HepG2 (cell line): ENCODE data around the gene HERC5. TPM values are rescaled to one million over a fixed set of nuclear protein-coding genes. Genes with fewer than 3 reads are reported as not detected.

Source experiments
- ARID3A ChIP-seq: IDR thresholded peaks from 2 replicates; pipeline ENCODE4 v1.6.1; 2012; ENCODE audit warnings: low read depth, low read length, improper control_type of control experiment
- ARNT2 ChIP-seq: sonication (generic); formaldehyde crosslinking; IDR thresholded peaks from 2 replicates; pipeline ENCODE4 v1.8.0; 2022; ENCODE audit warnings: mild to moderate bottlenecking, low read depth, missing genetic modification reagents, moderate library complexity
- DNMT1 ChIP-seq: sonication (generic); formaldehyde crosslinking; IDR thresholded peaks from 2 replicates; pipeline ENCODE4 v1.5.1; 2020; ENCODE audit warnings: mild to moderate bottlenecking, missing genetic modification reagents
- ETV6 ChIP-seq: sonication (generic); formaldehyde crosslinking; conservative IDR thresholded peaks from 2 replicates; pipeline ENCODE4 v1.4.0; 2020; ENCODE audit warnings: missing genetic modification reagents
- NR1H2 ChIP-seq: sonication (generic); formaldehyde crosslinking; IDR thresholded peaks from 2 replicates; pipeline ENCODE4 v1.8.1; 2022; ENCODE audit warnings: low read depth, missing genetic modification reagents, borderline replicate concordance
- RAD51 ChIP-seq: fragments of 450-650 bp; IDR thresholded peaks from 2 replicates; pipeline ENCODE4 v1.6.1; 2016; ENCODE audit warnings: borderline replicate concordance
- SP2 ChIP-seq: sonication (generic); formaldehyde crosslinking; IDR thresholded peaks from 2 replicates; pipeline ENCODE4 v1.5.1; 2020; ENCODE audit warnings: mild to moderate bottlenecking, missing genetic modification reagents
- THYN1 ChIP-seq: sonication (generic); formaldehyde crosslinking; IDR thresholded peaks from 2 replicates; pipeline ENCODE4 v1.8.1; 2023; ENCODE audit warnings: low read depth, mild to moderate bottlenecking, moderate library complexity, missing genetic modification reagents, borderline replicate concordance
- TMF1 ChIP-seq: sonication (generic); formaldehyde crosslinking; IDR thresholded peaks from 2 replicates; pipeline ENCODE4 v1.8.1; 2022; ENCODE audit warnings: low read depth, missing genetic modification reagents
- ZMAT3 ChIP-seq: sonication (generic); formaldehyde crosslinking; conservative IDR thresholded peaks from 2 replicates; pipeline ENCODE4 v1.7.0; 2021; ENCODE audit warnings: missing genetic modification reagents
- ZNF142 ChIP-seq: sonication (generic); formaldehyde crosslinking; IDR thresholded peaks from 2 replicates; pipeline ENCODE4 v1.4.0; 2020; ENCODE audit warnings: missing genetic modification reagents
- ZNF251 ChIP-seq: sonication (generic); formaldehyde crosslinking; IDR thresholded peaks from 2 replicates; pipeline ENCODE4 v1.9.0; 2021; ENCODE audit warnings: mild to moderate bottlenecking, missing genetic modification reagents
- ZNF274 ChIP-seq: sonication (generic); formaldehyde crosslinking; IDR thresholded peaks from 2 replicates; pipeline ENCODE4 v1.5.1; 2020; ENCODE audit warnings: mild to moderate bottlenecking, missing genetic modification reagents
- ZNF326 ChIP-seq: sonication (generic); formaldehyde crosslinking; IDR thresholded peaks from 2 replicates; pipeline ENCODE4 v1.4.0; 2020; ENCODE audit warnings: missing genetic modification reagents, borderline replicate concordance
- polyA plus RNA-seq, 8 experiments: library from polyadenylated mRNA; depleted of rRNA in 3 of 8; stranded (reverse) in 7 of 8; unstranded in 1 of 8; fragments of >200 nt; fragmentation: Illumina TruSeq in 4 of 8; extraction: Trizol in 4 of 8; gene quantifications; 2 replicates each; pipeline versions ENCODE4 v1.2.1 to v1.2.3, GENCODE V29; 2011 to 2016; ENCODE audit warnings: low read depth in 4 of 8, missing spikeins in 1 of 8, mixed read lengths in 1 of 8; ENCODE audit not compliant: insufficient read depth in 1 of 8
- total RNA-seq, 5 experiments: library from RNA; depleted of rRNA; stranded (reverse); fragments of >200 nt; fragmentation: Illumina TruSeq; extraction: Trizol; gene quantifications; 2 replicates each; pipeline ENCODE4 v1.2.3, GENCODE V29; 2016; ENCODE audit warnings: low read depth in 1 of 5
- TF ChIP-seq, protein P1 (sequence below): sonication (generic); formaldehyde crosslinking; IDR thresholded peaks from 2 replicates; pipeline ENCODE4 v1.9.0; 2021; ENCODE audit warnings: mild to moderate bottlenecking, missing genetic modification reagents

HERC5 gene
- total and polyA plus RNA-seq, 2 of the 13 experiments (the other 11 are each of a cell fraction or from before 2014, with no cell fraction given) = 0.13 to 0.33 TPM

DNA sequence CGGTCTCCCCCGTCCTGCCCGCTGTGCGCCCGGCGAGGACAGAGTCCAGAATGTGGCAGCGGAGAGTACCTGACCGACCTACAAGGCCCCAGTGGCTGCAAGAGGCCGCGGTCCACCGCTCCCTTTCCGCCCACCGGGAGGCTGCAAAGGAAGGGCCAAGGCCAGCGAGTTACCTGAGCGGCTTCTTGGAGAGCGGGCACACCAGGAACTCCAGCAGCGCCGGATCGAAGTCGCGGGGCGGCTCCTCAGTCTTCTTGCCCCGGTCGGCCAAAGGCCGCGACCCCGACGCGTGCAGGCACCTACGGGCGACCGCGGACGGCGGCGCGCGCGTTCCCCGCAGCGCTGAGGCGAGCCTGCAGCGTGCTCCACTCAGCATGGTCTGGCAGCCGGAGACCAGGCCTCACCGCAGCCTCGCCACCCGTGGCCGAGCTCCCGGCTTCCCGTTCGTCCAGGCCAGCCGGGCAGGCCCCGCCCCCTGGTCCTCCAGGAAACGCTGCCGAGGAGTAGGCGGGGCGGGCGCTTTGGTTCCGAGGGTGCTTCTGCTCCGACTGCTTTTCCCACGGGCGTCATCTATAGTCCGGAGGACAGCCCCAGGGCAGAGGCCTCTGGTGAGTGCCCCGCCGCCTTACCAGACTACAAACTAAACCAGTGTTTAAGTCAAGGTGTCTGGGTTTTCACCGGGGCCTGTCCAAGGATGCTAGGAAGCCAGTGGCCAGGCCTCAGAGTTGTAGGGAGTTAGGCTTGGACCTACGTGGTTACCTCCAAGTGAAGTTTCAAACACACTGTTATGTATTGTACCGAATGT lies 66.6 kb downstream of the HERC5 start, which contains the start of gene PYURF (continued):
- TF ChIP-seq ZNF142 (CRISPR knock-in tag) (peak; percentile 87), ARID3A (no peak), THYN1 (no peak), ZNF251 (no peak), DNMT1 (CRISPR knock-in tag) (peak; percentile 80; the same call in 1 of the 2 replicates), ZNF274 (CRISPR knock-in tag) (peak; percentile 93), SP2 (CRISPR knock-in tag) (peak; percentile 55; the same call in 1 of the 2 replicates), ARNT2 (CRISPR knock-in tag) (peak; percentile 90), ZNF326 (no peak), ZMAT3 (CRISPR knock-in tag) (peak; percentile 90; the same call in 1 of the 2 replicates), TMF1 (CRISPR knock-in tag) (peak; percentile 95), RAD51 (no peak), ETV6 (CRISPR knock-in tag) (peak; percentile 50; the same call in 1 of the 2 replicates), NR1H2 (peak; percentile 95)
- TF ChIP-seq, protein P1, sequence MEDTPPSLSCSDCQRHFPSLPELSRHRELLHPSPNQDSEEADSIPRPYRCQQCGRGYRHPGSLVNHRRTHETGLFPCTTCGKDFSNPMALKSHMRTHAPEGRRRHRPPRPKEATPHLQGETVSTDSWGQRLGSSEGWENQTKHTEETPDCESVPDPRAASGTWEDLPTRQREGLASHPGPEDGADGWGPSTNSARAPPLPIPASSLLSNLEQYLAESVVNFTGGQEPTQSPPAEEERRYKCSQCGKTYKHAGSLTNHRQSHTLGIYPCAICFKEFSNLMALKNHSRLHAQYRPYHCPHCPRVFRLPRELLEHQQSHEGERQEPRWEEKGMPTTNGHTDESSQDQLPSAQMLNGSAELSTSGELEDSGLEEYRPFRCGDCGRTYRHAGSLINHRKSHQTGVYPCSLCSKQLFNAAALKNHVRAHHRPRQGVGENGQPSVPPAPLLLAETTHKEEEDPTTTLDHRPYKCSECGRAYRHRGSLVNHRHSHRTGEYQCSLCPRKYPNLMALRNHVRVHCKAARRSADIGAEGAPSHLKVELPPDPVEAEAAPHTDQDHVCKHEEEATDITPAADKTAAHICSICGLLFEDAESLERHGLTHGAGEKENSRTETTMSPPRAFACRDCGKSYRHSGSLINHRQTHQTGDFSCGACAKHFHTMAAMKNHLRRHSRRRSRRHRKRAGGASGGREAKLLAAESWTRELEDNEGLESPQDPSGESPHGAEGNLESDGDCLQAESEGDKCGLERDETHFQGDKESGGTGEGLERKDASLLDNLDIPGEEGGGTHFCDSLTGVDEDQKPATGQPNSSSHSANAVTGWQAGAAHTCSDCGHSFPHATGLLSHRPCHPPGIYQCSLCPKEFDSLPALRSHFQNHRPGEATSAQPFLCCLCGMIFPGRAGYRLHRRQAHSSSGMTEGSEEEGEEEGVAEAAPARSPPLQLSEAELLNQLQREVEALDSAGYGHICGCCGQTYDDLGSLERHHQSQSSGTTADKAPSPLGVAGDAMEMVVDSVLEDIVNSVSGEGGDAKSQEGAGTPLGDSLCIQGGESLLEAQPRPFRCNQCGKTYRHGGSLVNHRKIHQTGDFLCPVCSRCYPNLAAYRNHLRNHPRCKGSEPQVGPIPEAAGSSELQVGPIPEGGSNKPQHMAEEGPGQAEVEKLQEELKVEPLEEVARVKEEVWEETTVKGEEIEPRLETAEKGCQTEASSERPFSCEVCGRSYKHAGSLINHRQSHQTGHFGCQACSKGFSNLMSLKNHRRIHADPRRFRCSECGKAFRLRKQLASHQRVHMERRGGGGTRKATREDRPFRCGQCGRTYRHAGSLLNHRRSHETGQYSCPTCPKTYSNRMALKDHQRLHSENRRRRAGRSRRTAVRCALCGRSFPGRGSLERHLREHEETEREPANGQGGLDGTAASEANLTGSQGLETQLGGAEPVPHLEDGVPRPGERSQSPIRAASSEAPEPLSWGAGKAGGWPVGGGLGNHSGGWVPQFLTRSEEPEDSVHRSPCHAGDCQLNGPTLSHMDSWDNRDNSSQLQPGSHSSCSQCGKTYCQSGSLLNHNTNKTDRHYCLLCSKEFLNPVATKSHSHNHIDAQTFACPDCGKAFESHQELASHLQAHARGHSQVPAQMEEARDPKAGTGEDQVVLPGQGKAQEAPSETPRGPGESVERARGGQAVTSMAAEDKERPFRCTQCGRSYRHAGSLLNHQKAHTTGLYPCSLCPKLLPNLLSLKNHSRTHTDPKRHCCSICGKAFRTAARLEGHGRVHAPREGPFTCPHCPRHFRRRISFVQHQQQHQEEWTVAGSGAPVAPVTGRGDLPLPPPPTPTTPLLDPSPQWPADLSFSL (CRISPR knock-in tag) = no peak
